Left renal cortex interstitium (tissue), 4 donors: ENCODE data around the gene RUNDC1. TPM values are rescaled to one million over a fixed set of nuclear protein-coding genes. Genes with fewer than 3 reads are reported as not detected.
A peak's percentile ranks its signal among the peaks of the same experiment; 100 is the strongest.

ENCODE experiments used
- DNase-seq, 4 donors: peaks; one replicate each; pipeline ENCODE4 v3.0.0-alpha.2; 2013; ENCODE audit warnings: low read depth in 4 of 4, low spot score in 2 of 4, missing footprints in 1 of 4
- polyA plus RNA-seq, 4 donors: library from polyadenylated mRNA; unstranded; fragments of 120-200 nt; gene quantifications; one replicate each; pipeline ENCODE4 v1.2.1, GENCODE V29; 2013; ENCODE audit not compliant: insufficient read length in 4 of 4

RUNDC1 gene
- polyA plus RNA-seq, 4 donors = 15.3 to 18.6 (median 16.7) TPM

- no peak for DNase-seq
These were observed 35.9 kb downstream of the RUNDC1 start for GRCh38 chr17:43016216-43016615.

- no peak for DNase-seq
These were observed 37.9 kb downstream of the RUNDC1 start for GRCh38 chr17:43018008-43018853.

DNA sequence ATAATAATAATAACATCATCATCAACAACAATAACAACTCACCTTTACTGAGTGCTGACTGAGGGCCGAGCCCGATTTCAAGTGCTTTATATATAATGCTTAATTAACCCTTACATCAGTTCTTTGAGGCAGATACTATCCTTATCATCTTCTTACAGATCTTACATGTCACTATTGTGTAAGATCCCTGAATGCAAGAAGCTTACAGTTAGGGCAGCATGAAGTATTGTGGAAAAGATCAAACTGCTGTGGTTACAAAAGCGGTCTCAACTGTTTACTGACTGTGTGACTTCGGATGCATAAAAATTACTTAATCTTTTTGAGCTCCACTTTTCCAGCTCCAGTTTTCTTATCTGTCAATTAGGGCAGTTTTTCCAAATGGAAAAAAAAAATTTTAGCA, 38.6 kb downstream of the RUNDC1 start:
- DNase-seq = no peak

DNA sequence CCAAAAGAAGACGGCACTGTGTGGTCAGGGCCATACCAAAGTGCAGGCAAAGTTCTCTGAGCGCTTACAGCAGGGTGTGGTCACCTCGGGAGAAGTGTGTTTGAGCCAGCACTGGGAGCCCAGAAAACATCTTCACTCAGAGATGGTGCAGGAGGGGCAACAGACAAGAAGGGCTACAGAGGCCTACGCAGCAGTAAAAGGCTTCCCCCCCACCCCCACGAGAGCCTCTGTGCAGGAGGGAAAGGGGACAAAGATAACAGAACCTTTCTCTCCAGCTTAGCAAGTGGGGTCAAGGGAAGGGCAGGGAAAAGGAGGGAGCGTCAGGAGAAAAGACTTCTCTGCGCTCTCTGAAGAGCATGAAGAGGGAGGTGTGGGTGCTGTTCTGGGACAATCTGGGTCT, 39.1 kb downstream of the RUNDC1 start:
- no peak for DNase-seq

GRCh38 chr17:43020030-43020621, 39.8 kb downstream of the RUNDC1 start:
- no peak for DNase-seq

DNA sequence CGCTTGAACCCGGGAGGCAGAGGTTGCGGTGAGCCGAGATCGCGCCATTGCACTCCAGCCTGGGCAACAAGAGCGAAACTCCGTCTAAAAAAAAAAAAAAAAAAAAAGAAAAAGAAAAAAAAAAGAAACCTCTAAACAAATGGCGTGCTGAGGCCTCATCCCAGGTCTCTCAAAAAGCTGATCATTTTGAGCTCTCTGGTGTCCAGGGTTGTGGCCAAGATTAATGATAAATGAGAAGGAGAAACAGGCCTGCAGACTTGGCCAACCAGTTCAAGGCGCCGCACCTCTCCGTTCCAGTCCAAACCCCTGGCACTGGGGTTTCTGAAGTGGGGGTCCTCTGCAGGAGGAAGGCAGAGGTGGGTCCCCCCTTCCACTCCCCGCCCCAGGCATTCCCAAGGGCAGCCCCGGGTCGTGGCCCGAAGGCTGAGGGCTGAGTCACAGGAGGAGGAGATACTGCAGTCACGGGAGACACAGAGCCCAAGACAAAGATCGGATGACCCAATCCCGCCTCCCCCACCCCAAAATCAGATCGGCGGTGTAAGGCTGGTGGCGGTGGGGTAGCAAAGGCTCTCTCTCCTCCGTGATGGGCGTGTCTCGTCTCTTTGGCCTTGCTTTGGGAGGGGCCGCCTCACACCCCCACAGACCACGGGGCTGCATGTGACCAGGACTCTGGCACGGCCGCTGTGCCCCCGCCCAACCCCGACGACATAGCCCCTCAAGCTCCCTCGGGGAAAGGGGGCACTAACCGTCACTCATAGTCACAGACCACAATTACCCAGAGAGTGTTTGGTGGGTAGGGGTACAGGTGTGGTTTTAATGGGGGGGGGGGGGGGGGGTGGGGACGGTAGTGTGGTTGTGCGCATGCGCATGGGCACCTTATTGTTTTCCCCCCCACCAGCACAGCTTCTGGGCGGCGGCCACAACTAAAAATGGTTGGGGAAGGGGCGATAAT, 40.7 kb downstream of the RUNDC1 start:
- DNase-seq = no peak

- peak in 1 of 4 donors; percentile 72 for DNase-seq
These were observed 41.6 kb downstream of the RUNDC1 start, which contains the start of gene VAT1 for GRCh38 chr17:43021741-43022512. VAT1 (minus strand) TSS chr17:43022385; CDS start chr17:43022322, 63 bp downstream.

- peak; percentile 84 to 93 (median 87) for DNase-seq
These were observed 44.3 kb downstream of the RUNDC1 start, which contains the start of gene RND2 for GRCh38 chr17:43024407-43025289. RND2 (plus strand) TSS chr17:43025231; CDS start chr17:43025348, 117 bp downstream.

- no peak for DNase-seq
These were observed 44.9 kb downstream of the RUNDC1 start for GRCh38 chr17:43025290-43025657.

DNA sequence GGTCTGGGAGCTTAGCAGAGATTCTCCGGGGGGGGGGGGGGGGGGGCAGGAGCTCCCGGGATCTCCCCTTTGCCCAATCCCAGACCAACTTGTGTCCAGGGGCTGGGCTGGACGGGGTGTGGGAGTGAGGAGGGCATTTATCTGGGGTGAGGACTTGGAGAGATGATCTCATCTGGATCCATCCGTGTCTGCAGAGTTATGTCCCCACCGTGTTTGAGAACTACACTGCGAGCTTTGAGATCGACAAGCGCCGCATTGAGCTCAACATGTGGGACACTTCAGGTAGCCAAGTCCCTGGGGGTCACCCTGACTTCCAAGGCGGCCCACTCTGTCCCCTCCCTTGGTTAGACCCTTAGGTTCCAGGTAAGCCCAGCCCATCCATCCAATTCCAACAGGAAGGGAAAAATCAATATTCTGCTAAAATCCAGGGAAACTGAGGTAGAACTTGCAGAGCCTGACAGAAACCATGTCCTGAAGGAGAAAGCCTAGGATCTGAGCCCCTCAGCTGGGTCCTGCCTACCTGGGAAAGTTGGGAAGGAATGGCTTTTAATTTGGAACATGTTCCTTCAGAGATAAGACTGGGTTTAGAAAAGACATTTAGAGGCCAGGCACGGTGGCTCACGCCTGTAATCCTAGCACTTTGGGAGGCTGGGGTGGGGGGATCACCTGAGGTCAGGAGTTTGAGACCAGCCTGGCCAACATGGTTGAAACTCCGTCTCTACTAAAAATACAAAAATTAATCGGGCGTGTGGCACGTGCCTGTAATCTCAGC, 45.6 kb downstream of the RUNDC1 start:
- no peak for DNase-seq

- DNase-seq = no peak
These were observed 46.2 kb downstream of the RUNDC1 start for GRCh38 chr17:43026595-43026994.

DNA sequence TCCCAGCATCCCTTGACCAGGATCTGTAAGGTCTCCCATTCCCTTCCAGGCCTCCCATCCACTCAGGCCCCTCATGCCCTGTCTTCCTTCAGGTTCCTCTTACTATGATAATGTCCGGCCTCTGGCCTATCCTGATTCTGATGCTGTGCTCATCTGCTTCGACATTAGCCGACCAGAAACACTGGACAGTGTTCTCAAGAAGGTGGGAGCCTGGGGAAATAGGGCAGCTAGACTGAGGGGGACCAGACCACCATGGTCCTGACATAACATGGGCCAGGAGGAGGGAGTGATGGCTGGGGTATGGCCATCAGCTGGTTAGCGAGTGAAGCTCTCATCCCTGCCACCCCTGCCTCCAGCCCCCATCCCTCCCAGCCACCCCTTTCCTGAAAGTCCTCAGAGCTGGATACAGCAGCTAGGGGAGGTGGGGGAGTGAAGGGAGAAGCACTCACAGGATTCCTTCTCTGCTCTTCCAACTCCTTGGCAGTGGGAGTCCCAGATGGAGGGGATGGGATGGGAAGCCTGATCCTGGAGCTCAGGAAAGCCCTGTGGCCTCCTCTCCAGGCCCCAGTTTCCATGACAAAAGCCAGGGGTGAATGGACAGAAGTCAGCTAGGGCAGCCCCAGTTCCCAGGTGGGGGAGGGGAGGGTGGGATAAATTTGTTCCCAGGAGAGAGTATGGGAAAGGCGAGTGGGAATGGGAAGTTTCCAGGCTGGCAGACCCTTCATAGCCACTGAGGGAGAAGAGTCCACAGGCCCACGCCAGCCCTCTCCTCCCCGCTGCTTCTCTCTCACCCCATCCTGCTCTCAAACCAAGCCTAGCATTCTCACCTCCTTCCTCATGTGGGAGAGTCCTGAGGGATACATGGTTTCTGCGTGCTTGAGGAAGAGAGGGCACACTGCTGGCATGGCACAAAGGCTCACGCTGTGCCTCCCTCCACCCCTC, 47.0 kb downstream of the RUNDC1 start:
- no peak for DNase-seq

GRCh38 chr17:43028221-43028861, 48.0 kb downstream of the RUNDC1 start:
- no peak for DNase-seq

- no peak for DNase-seq
These were observed 49.9 kb downstream of the RUNDC1 start for GRCh38 chr17:43030137-43030767.

- no peak for DNase-seq
These were observed 51.3 kb downstream of the RUNDC1 start for GRCh38 chr17:43031666-43032065.
